A673 (cell line): ENCODE results near the gene ADORA2A. TPM values are rescaled to one million over a fixed set of nuclear protein-coding genes. Genes with fewer than 3 reads are reported as not detected.

Experiments used
- BruUV-seq: library from RNA; stranded (reverse); fragments of 400-500 nt; replicated peaks from 2 replicates; lab custom pipeline; 2021; lab: Mats Ljungman, UMichigan
- CTCF ChIA-PET: fragments of 300-600 bp; sonication (Branson Sonifier 250); formaldehyde crosslinking; loops from one replicate; lab custom pipeline; 2022; ENCODE audit warnings: antibody characterized with exemption; lab: Charles Lee
- POLR2A ChIA-PET: fragments of 300-600 bp; sonication (Branson Sonifier 250); formaldehyde crosslinking; loops from one replicate; lab custom pipeline; 2022; ENCODE audit warnings: antibody characterized with exemption; ENCODE audit not compliant: low non-redundant PET; lab: Charles Lee
- DNase-seq: peaks from one replicate; pipeline ENCODE4 v3.0.0-alpha.2; 2015; ENCODE audit warnings: low spot score
- H3K27ac ChIP-seq: fragments of 200-600 bp; sonication (generic); 2 replicates; pipeline ENCODE4 v1.5.1; 2016; ENCODE audit warnings: mixed run types, low read depth, mild to moderate bottlenecking, mixed read lengths, antibody characterized with exemption, low read length; ENCODE audit not compliant: poor library complexity, severe bottlenecking
- H3K27me3 ChIP-seq: fragments of 200-600 bp; sonication (generic); replicated peaks from 2 replicates; pipeline ENCODE4 v1.6.1; 2017; ENCODE audit warnings: mixed run types, low read depth, mild to moderate bottlenecking, mixed read lengths, antibody characterized with exemption, low read length; ENCODE audit not compliant: insufficient read depth, poor library complexity
- H3K36me3 ChIP-seq: fragments of 200-600 bp; sonication (generic); 2 replicates; pipeline ENCODE4 v1.6.1; 2016; ENCODE audit warnings: mixed run types, mild to moderate bottlenecking, mixed read lengths, antibody characterized with exemption, low read length; ENCODE audit not compliant: insufficient read depth, poor library complexity, severe bottlenecking
- H3K4me1 ChIP-seq: fragments of 200-600 bp; sonication (generic); 2 replicates; pipeline ENCODE4 v1.6.1; 2017; ENCODE audit warnings: mixed run types, mild to moderate bottlenecking, mixed read lengths, antibody characterized with exemption, low read length; ENCODE audit not compliant: insufficient read depth, poor library complexity, severe bottlenecking
- H3K4me3 ChIP-seq: fragments of 200-600 bp; sonication (generic); 2 replicates; pipeline ENCODE4 v1.5.1; 2016; ENCODE audit warnings: low read depth, mixed run types, mild to moderate bottlenecking, mixed read lengths, low read length; ENCODE audit not compliant: poor library complexity, severe bottlenecking
- H3K9me3 ChIP-seq: fragments of 200-600 bp; sonication (generic); 2 replicates; pipeline ENCODE4 v1.6.1; 2016; ENCODE audit warnings: mixed run types, low read depth, mild to moderate bottlenecking, mixed read lengths, antibody characterized with exemption, low read length; ENCODE audit not compliant: poor library complexity, severe bottlenecking
- EZH2 ChIP-seq: fragments of 200-600 bp; sonication (generic); IDR thresholded peaks from 2 replicates; pipeline ENCODE4 v1.6.1; 2017; ENCODE audit warnings: borderline replicate concordance, low read depth, mild to moderate bottlenecking, mixed read lengths, antibody characterized with exemption, low read length; ENCODE audit not compliant: poor library complexity, severe bottlenecking
- intact Hi-C: fragments of 100-400 bp; cut with micrococcal nuclease; formaldehyde crosslinking; loops from one replicate; pipeline ENCODE4 v1.10.0; 2022; ENCODE audit not compliant: unreplicated experiment
- total RNA-seq: library from RNA; stranded (reverse); gene quantifications from 2 replicates; pipeline ENCODE4 v1.2.3, GENCODE V29; 2021
- TF ChIP-seq, protein P1 (sequence below): fragments of 300-800, 200-600 bp; sonication (generic); conservative IDR thresholded peaks from 2 replicates; pipeline ENCODE4 v1.5.1; 2017; ENCODE audit warnings: low read depth, mild to moderate bottlenecking, antibody characterized with exemption, low read length, moderate library complexity, mixed read lengths

ADORA2A gene
- total RNA-seq, 1 experiment from 2014 or later = 9.6 TPM

- Histone ChIP-seq H3K27ac (no peak overlapping the region), H3K4me1 (no peaks in the 10 kb centered on the region), H3K9me3 (no peaks in the 10 kb centered on the region), H3K27me3 (no peaks in the 10 kb centered on the region), H3K4me3 (no peak overlapping the region), H3K36me3 (peaks cover 5% of the 10 kb centered on the region)
- CTCF ChIA-PET = interaction anchor here (0.6 to 1.0 kb wide), 2 partner anchors 105 to 190 kb away, joined by 3 read pairs; no protein-coding TSS in a partner anchor
- no peak for DNase-seq
- intact Hi-C loops = no loop called here
- POLR2A ChIA-PET = no interaction called here
- no TSS peak for BruUV-seq
- no peak for TF ChIP-seq EZH2
- TF ChIP-seq, protein P1, sequence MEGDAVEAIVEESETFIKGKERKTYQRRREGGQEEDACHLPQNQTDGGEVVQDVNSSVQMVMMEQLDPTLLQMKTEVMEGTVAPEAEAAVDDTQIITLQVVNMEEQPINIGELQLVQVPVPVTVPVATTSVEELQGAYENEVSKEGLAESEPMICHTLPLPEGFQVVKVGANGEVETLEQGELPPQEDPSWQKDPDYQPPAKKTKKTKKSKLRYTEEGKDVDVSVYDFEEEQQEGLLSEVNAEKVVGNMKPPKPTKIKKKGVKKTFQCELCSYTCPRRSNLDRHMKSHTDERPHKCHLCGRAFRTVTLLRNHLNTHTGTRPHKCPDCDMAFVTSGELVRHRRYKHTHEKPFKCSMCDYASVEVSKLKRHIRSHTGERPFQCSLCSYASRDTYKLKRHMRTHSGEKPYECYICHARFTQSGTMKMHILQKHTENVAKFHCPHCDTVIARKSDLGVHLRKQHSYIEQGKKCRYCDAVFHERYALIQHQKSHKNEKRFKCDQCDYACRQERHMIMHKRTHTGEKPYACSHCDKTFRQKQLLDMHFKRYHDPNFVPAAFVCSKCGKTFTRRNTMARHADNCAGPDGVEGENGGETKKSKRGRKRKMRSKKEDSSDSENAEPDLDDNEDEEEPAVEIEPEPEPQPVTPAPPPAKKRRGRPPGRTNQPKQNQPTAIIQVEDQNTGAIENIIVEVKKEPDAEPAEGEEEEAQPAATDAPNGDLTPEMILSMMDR = no peak
Measured at GRCh38 chr22:24420977-24421343, 6.4 kb upstream of the ADORA2A start.

DNA sequence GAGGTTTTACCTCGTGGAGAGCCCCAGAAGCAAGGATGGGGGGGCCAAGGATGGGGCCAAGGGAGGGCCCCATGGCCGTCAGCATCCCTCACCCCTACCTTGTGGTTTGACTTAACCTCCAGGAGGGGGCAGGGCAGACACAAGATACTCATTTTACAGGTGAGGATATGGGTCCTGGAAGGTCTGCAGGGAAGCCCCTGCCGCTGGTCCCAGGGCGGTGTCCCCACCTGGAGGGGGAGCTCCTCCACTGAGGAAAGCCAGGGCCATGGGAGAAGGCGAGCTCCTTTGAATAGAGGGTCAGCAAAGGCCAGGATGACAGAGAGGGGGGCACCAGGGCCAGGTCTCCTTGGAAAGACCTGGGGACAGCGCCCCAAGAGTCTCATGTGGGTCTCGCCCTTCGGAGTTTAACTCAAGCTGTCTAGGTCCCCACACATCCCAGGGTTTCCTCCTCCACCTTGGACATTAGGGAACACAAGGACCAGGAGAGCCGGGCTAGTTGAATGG, 5.9 kb upstream of the ADORA2A start:
- POLR2A ChIA-PET = no interaction called here
- CTCF ChIA-PET = interaction anchor here (0.6 to 1.6 kb wide), 4 partner anchors 100 to 288 kb away, joined by 3 to 5 read pairs (median 3); no protein-coding TSS in a partner anchor
- H3K27me3 ChIP-seq = no peaks in the 10 kb centered on the region
- intact Hi-C loops = no loop called here
- peak; percentile 48 for DNase-seq
- BruUV-seq = no TSS peak
- H3K4me3 ChIP-seq = no peak overlapping the region
- no peak for TF ChIP-seq EZH2
- TF ChIP-seq, protein P1 = peak; percentile 46
- no peak overlapping the region for H3K27ac ChIP-seq
- peaks cover under 1% of the 10 kb centered on the region for H3K36me3 ChIP-seq
- H3K4me1 ChIP-seq = no peaks in the 10 kb centered on the region
- H3K9me3 ChIP-seq = no peaks in the 10 kb centered on the region

DNA sequence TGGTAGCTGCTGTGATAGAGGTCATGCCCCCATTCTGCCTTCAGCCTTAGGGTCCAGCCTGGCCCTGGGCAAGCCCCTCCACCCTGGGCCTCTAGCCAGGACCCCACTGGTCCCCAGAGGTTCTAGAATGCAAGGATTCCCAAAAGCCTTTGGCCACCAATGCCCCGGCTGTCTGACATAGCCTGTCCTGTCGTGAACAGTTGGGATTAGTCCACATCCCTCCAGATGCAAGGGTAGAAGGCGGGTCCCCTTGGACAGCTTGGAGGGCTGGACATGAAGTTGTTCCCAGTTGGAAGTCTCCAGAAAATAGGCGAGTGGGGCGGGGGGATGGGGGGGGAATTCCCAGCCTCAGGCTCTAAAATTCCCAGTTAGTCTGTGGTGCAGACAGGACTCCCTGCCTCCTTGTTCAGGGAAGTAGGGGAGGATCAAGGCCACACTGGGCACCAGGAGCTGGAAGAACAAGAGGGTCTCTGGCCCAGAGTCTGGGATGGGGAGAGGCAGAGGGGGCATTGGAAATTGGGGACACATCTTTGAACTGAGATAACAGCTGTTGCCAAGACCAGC, 5.2 kb upstream of the ADORA2A start:
- Histone ChIP-seq H3K4me1 (no peaks in the 10 kb centered on the region), H3K4me3 (no peak overlapping the region), H3K27me3 (no peaks in the 10 kb centered on the region), H3K36me3 (no peaks in the 10 kb centered on the region), H3K27ac (no peak overlapping the region), H3K9me3 (no peaks in the 10 kb centered on the region)
- ChIA-PET POLR2A (no interaction called here), CTCF (interaction anchor here (0.6 to 1.9 kb wide), 4 partner anchors 64 to 289 kb away, joined by 3 to 7 read pairs (median 4); no protein-coding TSS in a partner anchor)
- BruUV-seq = no TSS peak
- DNase-seq = no peak
- TF ChIP-seq, protein P1 = no peak
- no peak for TF ChIP-seq EZH2
- intact Hi-C loops = loop anchor here (2.0 kb wide), 1 partner anchor 81 kb away; no protein-coding TSS in a partner anchor
